MM.1S (cell line): ENCODE data around the gene RGS7.

Experiments used
- CTCF ChIP-seq: fragments of 300-600 bp; sonication (generic); IDR thresholded peaks from 2 replicates; pipeline ENCODE4 v1.5.1; 2016; ENCODE audit warnings: antibody characterized with exemption, low read length, mixed read lengths
- EZH2 ChIP-seq: fragments of 300-600 bp; sonication (generic); optimal IDR thresholded peaks from 2 replicates; pipeline ENCODE3; 2017; ENCODE audit warnings: low read depth, mild to moderate bottlenecking, antibody characterized with exemption, low read length, mixed read lengths

GRCh38 chr1:240823357-240823756 is 533.6 kb downstream of the RGS7 start:
- TF ChIP-seq EZH2 (no peak), CTCF (no peak)
